H9 (cell line): Measurements from ENCODE around the gene DNAH5. TPM values are rescaled to one million over a fixed set of nuclear protein-coding genes. Genes with fewer than 3 reads are reported as not detected.

Experiments used
- DNase-seq: peaks from one replicate; pipeline ENCODE4 v3.0.0-alpha.2; 2017
- H2AFZ ChIP-seq: one replicate; pipeline ENCODE4 v1.6.1; 2013; ENCODE audit warnings: mild to moderate bottlenecking, low read length, control low read depth, moderate library complexity
- H2AK5ac ChIP-seq: 2 replicates; pipeline ENCODE4 v1.6.1; 2013; ENCODE audit warnings: low read length, control low read depth, mixed read lengths; ENCODE audit not compliant: insufficient read length
- H2BK120ac ChIP-seq: one replicate; pipeline ENCODE4 v1.6.1; 2013; ENCODE audit warnings: low read depth, mild to moderate bottlenecking, low read length, control low read depth, inconsistent platforms; ENCODE audit not compliant: poor library complexity, severe bottlenecking
- H2BK12ac ChIP-seq: 2 replicates; pipeline ENCODE4 v1.6.1; 2013; ENCODE audit warnings: low read length, control low read depth, mixed read lengths, low read depth; ENCODE audit not compliant: insufficient read length
- H2BK15ac ChIP-seq: 2 replicates; pipeline ENCODE4 v1.6.1; 2013; ENCODE audit warnings: low read depth, low read length, control low read depth
- H2BK20ac ChIP-seq: one replicate; pipeline ENCODE4 v1.6.1; 2013; ENCODE audit warnings: low read depth, mild to moderate bottlenecking, low read length, control low read depth, inconsistent platforms; ENCODE audit not compliant: poor library complexity, severe bottlenecking
- H2BK5ac ChIP-seq: 2 replicates; pipeline ENCODE4 v1.6.1; 2013; ENCODE audit warnings: low read length, control low read depth, mixed read lengths; ENCODE audit not compliant: insufficient read length
- H3K14ac ChIP-seq: 2 replicates; pipeline ENCODE4 v1.6.1; 2013; ENCODE audit warnings: low read length, control low read depth; ENCODE audit not compliant: insufficient read depth
- H3K18ac ChIP-seq: 2 replicates; pipeline ENCODE4 v1.6.1; 2013; ENCODE audit warnings: low read depth, mild to moderate bottlenecking, mixed read lengths, low read length, control low read depth; ENCODE audit not compliant: insufficient read length
- H3K23ac ChIP-seq: 2 replicates; pipeline ENCODE4 v1.6.1; 2013; ENCODE audit warnings: low read length, control low read depth, mixed read lengths, low read depth; ENCODE audit not compliant: insufficient read length
- H3K23me2 ChIP-seq: 2 replicates; pipeline ENCODE4 v1.6.1; 2013; ENCODE audit warnings: low read depth, mild to moderate bottlenecking, mixed read lengths, low read length, control low read depth; ENCODE audit not compliant: insufficient read length, poor library complexity, severe bottlenecking
- H3K27ac ChIP-seq: 2 replicates; pipeline ENCODE4 v1.5.1; 2013; ENCODE audit warnings: low read length, control low read depth, mixed read lengths, low read depth; ENCODE audit not compliant: insufficient read length
- H3K27me3 ChIP-seq: 2 replicates; pipeline ENCODE4 v1.6.1; 2013; ENCODE audit warnings: low read length, control low read depth, inconsistent platforms; ENCODE audit not compliant: insufficient read depth
- H3K4ac ChIP-seq: 2 replicates; pipeline ENCODE4 v1.6.1; 2013; ENCODE audit warnings: low read depth, mild to moderate bottlenecking, control low read depth, inconsistent platforms, low read length, moderate library complexity
- H3K4me1 ChIP-seq: 2 replicates; pipeline ENCODE4 v1.6.1; 2013; ENCODE audit warnings: low read length, control low read depth, inconsistent platforms; ENCODE audit not compliant: insufficient read depth
- H3K4me2 ChIP-seq: 2 replicates; pipeline ENCODE4 v1.6.1; 2013; ENCODE audit warnings: low read length, control low read depth, mixed read lengths; ENCODE audit not compliant: insufficient read length, insufficient read depth
- H3K56ac ChIP-seq: 2 replicates; pipeline ENCODE4 v1.6.1; 2013; ENCODE audit warnings: low read depth, mild to moderate bottlenecking, mixed read lengths, low read length, control low read depth; ENCODE audit not compliant: insufficient read length
- H3K79me1 ChIP-seq: 2 replicates; pipeline ENCODE4 v1.6.1; 2013; ENCODE audit warnings: low read depth, mild to moderate bottlenecking, moderate library complexity, low read length, control low read depth, inconsistent platforms; ENCODE audit not compliant: insufficient read depth, poor library complexity, severe bottlenecking
- H3K79me2 ChIP-seq: 2 replicates; pipeline ENCODE4 v1.6.1; 2013; ENCODE audit warnings: low read length, control low read depth, inconsistent platforms; ENCODE audit not compliant: insufficient read depth
- H3K9ac ChIP-seq: 2 replicates; pipeline ENCODE4 v1.6.1; 2013; ENCODE audit warnings: low read length, control low read depth, mixed read lengths; ENCODE audit not compliant: insufficient read length; ENCODE audit errors: extremely low read depth
- H3K9me3 ChIP-seq: one replicate; pipeline ENCODE4 v1.6.1; 2013; ENCODE audit warnings: low read depth, low read length, inconsistent platforms; ENCODE audit not compliant: control insufficient read depth
- H3T11ph ChIP-seq: one replicate; pipeline ENCODE4 v1.6.1; 2013; ENCODE audit warnings: mild to moderate bottlenecking, low read length, control low read depth, inconsistent platforms
- H4K20me1 ChIP-seq: one replicate; pipeline ENCODE4 v1.6.1; 2013; ENCODE audit not compliant: control insufficient read depth, insufficient read length, insufficient read depth
- H4K5ac ChIP-seq: 2 replicates; pipeline ENCODE4 v1.6.1; 2013; ENCODE audit warnings: low read depth, mild to moderate bottlenecking, mixed read lengths, low read length, control low read depth; ENCODE audit not compliant: insufficient read length
- H4K8ac ChIP-seq: replicated peaks from 2 replicates; pipeline ENCODE4 v1.6.1; 2013; ENCODE audit warnings: low read length, control low read depth, mixed read lengths, low read depth; ENCODE audit not compliant: insufficient read length
- H4K91ac ChIP-seq: 2 replicates; pipeline ENCODE4 v1.6.1; 2013; ENCODE audit warnings: low read depth, mild to moderate bottlenecking, moderate library complexity, mixed read lengths, low read length, control low read depth; ENCODE audit not compliant: insufficient read length
- H3K27ac Mint-ChIP-seq, 3 experiments: 2 replicates in 2 of 3; 3 replicates in 1 of 3; pipeline ENCODE4 v1.8.0; 2020 to 2021; ENCODE audit warnings: mixed read lengths in 3 of 3, mild to moderate bottlenecking in 1 of 3, moderate library complexity in 1 of 3
- H3K27me3 Mint-ChIP-seq: 2 replicates; pipeline ENCODE4 v1.8.0; 2021; ENCODE audit warnings: low read depth, mild to moderate bottlenecking, moderate library complexity, mixed read lengths
- H3K36me3 Mint-ChIP-seq, 3 experiments: 2 replicates in 2 of 3; 3 replicates in 1 of 3; pipeline ENCODE4 v1.8.0; 2020 to 2021; ENCODE audit warnings: low read depth in 3 of 3, mixed read lengths in 3 of 3; ENCODE audit not compliant: insufficient read depth in 1 of 3
- H3K4me1 Mint-ChIP-seq, 2 experiments: 2 replicates each; pipeline ENCODE4 v1.8.0; 2020; ENCODE audit warnings: mixed read lengths in 2 of 2
- H3K4me3 Mint-ChIP-seq, 2 experiments: 2 replicates in 1 of 2; 3 replicates in 1 of 2; pipeline ENCODE4 v1.8.0; 2020 to 2021; ENCODE audit warnings: mild to moderate bottlenecking in 2 of 2, mixed read lengths in 2 of 2, moderate library complexity in 1 of 2
- H3K9me3 Mint-ChIP-seq, 2 experiments: 2 replicates in 1 of 2; 3 replicates in 1 of 2; pipeline ENCODE4 v1.8.0; 2020; ENCODE audit warnings: mild to moderate bottlenecking in 2 of 2, mixed read lengths in 2 of 2, moderate library complexity in 1 of 2
- CTCF ChIP-seq: fragments of 200-600 bp; sonication (generic); conservative IDR thresholded peaks from 3 replicates; pipeline ENCODE4 v1.8.0; 2021; ENCODE audit warnings: antibody characterized with exemption, mild to moderate bottlenecking
- total RNA-seq: library from RNA; stranded (reverse); gene quantifications from 2 replicates; pipeline ENCODE4 v1.2.1, GENCODE V29; 2021

The DNAH5 gene
- total RNA-seq, 1 experiment from 2014 or later, result 0.50 TPM

GRCh38 chr5:13957032-13957645 lies 12.7 kb upstream of the DNAH5 start:
- no peak overlapping the region for H3K18ac ChIP-seq
- H2BK20ac ChIP-seq, result no peak overlapping the region
- H4K5ac ChIP-seq, result no peak overlapping the region
- no peak overlapping the region for H2BK15ac ChIP-seq
- no peak overlapping the region for H3K4me3 Mint-ChIP-seq
- no peaks in the 10 kb centered on the region; the same call in 1 of the 2 replicates for H3K4me1 ChIP-seq
- H2BK5ac ChIP-seq, result no peak overlapping the region
- H3K27me3 ChIP-seq, result no peaks in the 10 kb centered on the region
- H3K23ac ChIP-seq, result no peak overlapping the region
- H3K9ac ChIP-seq, result no peak overlapping the region
- peaks cover 3% of the 10 kb centered on the region; the same call in 1 of the 2 replicates for H3K27me3 Mint-ChIP-seq
- no peak overlapping the region for H2AK5ac ChIP-seq
- H4K91ac ChIP-seq, result no peak overlapping the region
- no peak overlapping the region for H3K27ac ChIP-seq
- no peak for DNase-seq
- TF ChIP-seq CTCF, result peak; percentile 92
- H4K8ac ChIP-seq, result no peak overlapping the region
- no peak overlapping the region for H2AFZ ChIP-seq
- H3K4me2 ChIP-seq, result no peak overlapping the region
- no peaks in the 10 kb centered on the region for H3K9me3 ChIP-seq
- H2BK120ac ChIP-seq, result no peak overlapping the region
- no peaks in the 10 kb centered on the region for H3K36me3 Mint-ChIP-seq
- no peaks in the 10 kb centered on the region for H3K79me1 ChIP-seq
- no peak overlapping the region for H3K14ac ChIP-seq
- H3K56ac ChIP-seq, result no peak overlapping the region
- no peak overlapping the region for H3K4ac ChIP-seq
- H2BK12ac ChIP-seq, result no peak overlapping the region
- H3K4me1 Mint-ChIP-seq, result peaks cover 0 to 2% of the 10 kb centered on the region in 2 experiments; a peak in 1 of 4 replicates
- H3K79me2 ChIP-seq, result no peaks in the 10 kb centered on the region
- no peak overlapping the region for H3K27ac Mint-ChIP-seq
- no peaks in the 10 kb centered on the region for H3K23me2 ChIP-seq
- H3T11ph ChIP-seq, result no peak overlapping the region
- no peaks in the 10 kb centered on the region for H4K20me1 ChIP-seq
- no peaks in the 10 kb centered on the region for H3K9me3 Mint-ChIP-seq
